ENCODE measurements around the gene TMCO1.

- no peak for TF ChIP-seq CTCF (conservative IDR thresholded peaks at IDR 0.05; ENCODE audit: low read depth, low read length)
- no peak for TF ChIP-seq EZH2phosphoT487 (IDR thresholded peaks at IDR 0.05; ENCODE audit: borderline replicate concordance, low read length)
- TF ChIP-seq EZH2 (IDR thresholded peaks at IDR 0.05; ENCODE audit: low read length, unreplicated experiment) = no peak
These were observed 9.6 kb downstream of the TMCO1 start for GRCh38 chr1:165759095-165759494.

All from PC-3 (cell line).